A549 (cell line): ENCODE data around the gene TRAF1.

Source experiments
- CEBPB ChIP-seq, 2 experiments: fragments of >200 bp in 1 of 2; sonication (Bioruptor Twin) in 1 of 2; formaldehyde crosslinking in 1 of 2; IDR thresholded peaks; 2 replicates each; pipeline ENCODE4 v1.6.1; 2012 to 2016
- CTCF ChIP-seq: fragments of >200 bp; sonication (Bioruptor Twin); formaldehyde crosslinking; IDR thresholded peaks from 3 replicates; pipeline ENCODE4 v1.5.1; 2016
- EP300 ChIP-seq, 2 experiments: fragments of >200 bp; sonication (Bioruptor Twin); formaldehyde crosslinking; IDR thresholded peaks; 2 replicates in 1 of 2; 3 replicates in 1 of 2; pipeline ENCODE4 v1.6.1; 2016 to 2017
- NFE2L2 ChIP-seq: fragments of 150-350 bp; conservative IDR thresholded peaks from 2 replicates; pipeline ENCODE4 v1.6.1; 2014; ENCODE audit warnings: low read length
- POLR2A ChIP-seq: IDR thresholded peaks from 2 replicates; pipeline ENCODE4 v1.6.1; 2012; ENCODE audit warnings: mild to moderate bottlenecking, low read length
- RAD21 ChIP-seq, 2 experiments: fragments of >200 bp in 1 of 2; sonication (Bioruptor Twin) in 1 of 2; formaldehyde crosslinking in 1 of 2; IDR thresholded peaks in 1 of 2; conservative IDR thresholded peaks in 1 of 2; 2 replicates in 1 of 2; 3 replicates in 1 of 2; pipeline ENCODE4 v1.6.1; 2012 to 2018; ENCODE audit warnings: inconsistent platforms in 1 of 2
- REST ChIP-seq: fragments of 200-600 bp; sonication (generic); IDR thresholded peaks from 2 replicates; pipeline ENCODE4 v1.6.1; 2016; ENCODE audit warnings: antibody characterized with exemption, mild to moderate bottlenecking, moderate library complexity

GRCh38 chr9:120909904-120910303 is 16.7 kb downstream of the TRAF1 start:
- TF ChIP-seq REST (no peak), CEBPB (IDR thresholded peaks at IDR 0.05) (no peak), CTCF (no peak), NFE2L2 (no peak), EP300 (IDR thresholded peaks at IDR 0.05) (no peak), POLR2A (no peak), RAD21 (conservative IDR thresholded peaks at IDR 0.05 in 1 of 2, IDR thresholded peaks at IDR 0.05 in 1 of 2) (no peak)
